ENCODE results near the gene CRYGC.
"Not testable (repeated sequence)": the region's sequence is repeated elsewhere in the genome, so short reads cannot be mapped to it uniquely, and the experiment has no call there.

CRYGC gene

DNA sequence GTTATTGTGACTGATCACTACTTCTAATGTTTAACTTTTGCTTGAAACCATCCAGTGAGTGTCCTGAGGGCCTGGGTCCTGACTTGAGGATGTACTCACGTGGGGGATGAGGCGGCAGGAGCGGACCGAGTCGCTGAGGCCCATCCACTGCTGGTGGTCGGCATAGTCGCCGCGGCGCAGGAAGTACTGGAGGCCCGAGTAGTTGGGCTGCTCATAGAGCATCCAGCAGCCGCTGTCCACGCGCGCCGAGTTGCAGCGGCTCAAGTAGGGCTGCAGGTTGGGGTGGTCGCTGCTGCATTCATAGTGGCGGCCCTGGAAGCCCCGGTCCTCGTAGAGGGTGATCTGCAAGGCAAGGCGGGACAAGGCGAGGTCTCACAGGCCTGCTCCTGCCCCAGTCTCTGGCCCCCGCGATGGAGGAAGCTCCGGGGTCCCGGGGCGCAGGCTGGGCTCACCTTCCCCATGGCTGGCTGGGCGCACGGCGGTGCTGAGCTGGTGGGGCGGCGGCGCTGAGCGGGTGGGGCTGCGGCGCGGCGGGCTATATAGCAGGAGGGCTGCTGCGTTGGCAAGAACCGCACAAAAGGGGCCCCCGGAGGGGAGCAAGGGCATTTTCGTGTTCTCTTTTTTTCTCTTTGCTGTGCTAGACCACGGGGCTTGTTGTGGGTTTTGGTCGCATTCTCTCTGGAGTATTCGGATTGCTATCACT is 5.5 kb downstream of the CRYGC start, which contains the start of gene CRYGD:
TSS of gene CRYGD (minus strand) at position 512 of the 703 bp plus-strand sequence. CDS start at position 461, 51 bp downstream.
- not testable (repeated sequence) for TF ChIP-seq TCF12 (IDR thresholded peaks at IDR 0.05; ENCODE audit: low read depth); NFIC (IDR thresholded peaks at IDR 0.05); TEAD4 (IDR thresholded peaks at IDR 0.05)

DNA sequence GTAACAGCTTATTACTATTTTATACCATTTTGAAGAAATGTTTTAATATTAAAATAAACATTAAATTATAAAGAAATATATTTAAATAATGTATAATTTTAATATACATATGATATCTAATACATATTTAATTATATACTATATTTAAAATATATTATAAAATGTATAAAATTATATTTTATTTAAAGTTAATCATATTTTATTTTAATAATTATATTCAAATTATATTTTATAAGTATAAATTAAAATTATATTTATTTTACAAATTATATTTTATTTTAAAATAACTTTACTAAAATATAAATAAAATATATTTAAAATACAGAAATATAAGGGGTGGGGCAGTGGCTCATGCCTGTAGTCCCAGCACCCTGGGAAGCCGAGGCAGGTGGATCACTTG is 7.4 kb downstream of the CRYGC start:
- TF ChIP-seq RAD21 (IDR thresholded peaks at IDR 0.05; ENCODE audit: low read depth) (no peak), YY1 (IDR thresholded peaks at IDR 0.05; ENCODE audit: low read depth) (no peak), CREB1 (IDR thresholded peaks at IDR 0.05; ENCODE audit: low read depth) (no peak), EGR1 (IDR thresholded peaks at IDR 0.05) (no peak), ZBTB7A (IDR thresholded peaks at IDR 0.05; ENCODE audit: low read depth) (no peak), TEAD4 (IDR thresholded peaks at IDR 0.05) (no peak), REST (IDR thresholded peaks at IDR 0.05; ENCODE audit: low read depth) (no peak), TCF12 (IDR thresholded peaks at IDR 0.05; ENCODE audit: low read depth) (no peak), FOXM1 (IDR thresholded peaks at IDR 0.05; ENCODE audit: borderline replicate concordance, low read depth) (no peak), EP300 (IDR thresholded peaks at IDR 0.05; ENCODE audit: borderline replicate concordance) (no peak), NFIC (IDR thresholded peaks at IDR 0.05) (no peak), MAX (IDR thresholded peaks at IDR 0.05) (no peak), CEBPB (IDR thresholded peaks at IDR 0.05) (no peak), TAF1 (IDR thresholded peaks at IDR 0.05; ENCODE audit: low read depth) (no peak)
- TF ChIP-seq, protein P1, sequence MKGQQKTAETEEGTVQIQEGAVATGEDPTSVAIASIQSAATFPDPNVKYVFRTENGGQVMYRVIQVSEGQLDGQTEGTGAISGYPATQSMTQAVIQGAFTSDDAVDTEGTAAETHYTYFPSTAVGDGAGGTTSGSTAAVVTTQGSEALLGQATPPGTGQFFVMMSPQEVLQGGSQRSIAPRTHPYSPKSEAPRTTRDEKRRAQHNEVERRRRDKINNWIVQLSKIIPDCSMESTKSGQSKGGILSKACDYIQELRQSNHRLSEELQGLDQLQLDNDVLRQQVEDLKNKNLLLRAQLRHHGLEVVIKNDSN (IDR thresholded peaks at IDR 0.05) = no peak

- TF ChIP-seq EGR1 (IDR thresholded peaks at IDR 0.05) (no peak), YY1 (IDR thresholded peaks at IDR 0.05; ENCODE audit: low read depth) (no peak), MAX (IDR thresholded peaks at IDR 0.05) (no peak), FOXM1 (IDR thresholded peaks at IDR 0.05; ENCODE audit: borderline replicate concordance, low read depth) (no peak), TEAD4 (IDR thresholded peaks at IDR 0.05) (no peak), ZBTB7A (IDR thresholded peaks at IDR 0.05; ENCODE audit: low read depth) (no peak), NFIC (IDR thresholded peaks at IDR 0.05) (no peak), CREB1 (IDR thresholded peaks at IDR 0.05; ENCODE audit: low read depth) (no peak), TCF12 (IDR thresholded peaks at IDR 0.05; ENCODE audit: low read depth) (no peak), TAF1 (IDR thresholded peaks at IDR 0.05; ENCODE audit: low read depth) (no peak), REST (IDR thresholded peaks at IDR 0.05; ENCODE audit: low read depth) (no peak), EP300 (IDR thresholded peaks at IDR 0.05; ENCODE audit: borderline replicate concordance) (no peak), RAD21 (IDR thresholded peaks at IDR 0.05; ENCODE audit: low read depth) (no peak), CEBPB (IDR thresholded peaks at IDR 0.05) (no peak)
- TF ChIP-seq, protein P1 (IDR thresholded peaks at IDR 0.05) = no peak
Observed at GRCh38 chr2:208118918-208119317, 10.7 kb downstream of the CRYGC start.

DNA sequence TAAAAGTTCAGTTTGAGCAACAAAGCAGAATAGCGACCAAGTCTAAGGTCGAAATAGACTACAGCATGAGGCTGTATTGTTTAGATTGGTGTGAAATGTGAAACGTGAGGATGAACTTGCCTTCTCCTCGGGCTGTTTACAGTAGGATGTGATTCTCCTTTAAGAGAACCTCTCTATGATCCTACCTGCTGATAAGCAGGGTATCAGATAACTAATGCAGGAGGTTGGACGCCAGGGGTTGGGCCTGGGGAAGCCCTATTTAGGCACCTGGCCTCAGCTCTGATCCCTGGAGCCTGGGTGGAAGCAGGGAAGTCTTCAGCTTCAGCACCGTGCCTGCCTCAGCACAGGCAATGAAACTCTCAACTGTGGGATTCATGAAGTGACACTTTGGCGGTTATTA is 16.7 kb downstream of the CRYGC start:
- TF ChIP-seq TEAD4 (IDR thresholded peaks at IDR 0.05) = no peak

DNA sequence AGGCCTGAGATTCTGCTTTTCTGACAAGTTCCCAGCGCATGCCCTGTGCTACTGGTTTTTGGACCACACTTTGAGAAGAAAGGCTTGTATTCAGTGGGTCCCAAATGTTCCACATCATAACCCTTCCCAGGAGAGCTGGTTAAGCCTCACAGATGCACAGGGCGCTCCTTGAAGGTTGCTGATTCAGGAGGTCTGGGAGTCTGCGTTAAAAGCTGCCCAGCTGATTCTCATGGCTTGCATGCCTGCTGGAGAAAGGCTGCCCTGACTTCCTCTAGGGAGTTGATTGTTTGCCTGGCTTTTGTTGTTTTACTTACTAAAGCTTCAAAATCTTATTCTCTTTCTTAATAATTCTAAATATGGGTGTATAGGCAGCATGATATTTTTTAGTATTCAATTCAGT is 26.0 kb downstream of the CRYGC start:
- no peak for TF ChIP-seq MAX (IDR thresholded peaks at IDR 0.05)
